ENCODE measurements around the gene TMEM244. TPM values are rescaled to one million over a fixed set of nuclear protein-coding genes. Genes with fewer than 3 reads are reported as not detected.

TMEM244 gene
- total RNA-seq, 5 donors from 2014 or later (not counting 1 experiment from before 2014, with no cell fraction given), result 0.53 to 1.2 TPM; not detected in 3

DNA sequence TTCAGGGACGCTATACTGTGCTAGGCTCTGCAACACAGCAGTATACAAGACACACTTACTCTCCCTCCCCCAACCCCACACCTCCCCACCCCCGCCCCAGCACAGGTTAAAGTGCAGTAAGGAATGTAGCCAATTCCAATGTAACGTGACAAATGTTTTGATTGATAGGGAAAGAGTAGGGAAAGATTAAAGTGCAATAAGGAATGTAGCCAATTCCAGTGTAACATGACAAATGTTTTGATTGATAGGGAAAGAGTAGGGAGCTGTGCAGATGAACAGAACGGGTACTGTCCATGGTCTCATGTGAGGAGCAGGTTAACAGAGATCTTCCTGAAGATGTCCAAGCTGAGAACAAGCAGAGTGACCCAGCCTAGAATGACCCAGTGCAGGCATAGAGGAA is 69.1 kb downstream of the TMEM244 start:
- Mint-ChIP-seq H3K27me3 (peaks cover 6 to 10% of the 10 kb centered on the region in 2 donors), H3K9me3 (no peaks in the 10 kb centered on the region), H3K27ac (no peak overlapping the region), H3K4me1 (peaks cover 4 to 7% (median 5%) of the 10 kb centered on the region in 3 donors), H3K36me3 (no peaks in the 10 kb centered on the region), H3K4me3 (no peak overlapping the region)
- DNase-seq (no peak), ATAC-seq (replicated peaks in 1 of 4) (no peak)
- CTCF ChIA-PET, result interaction anchor here in 1 of 2 donors (0.7 kb wide), 2 partner anchors 133 to 832 kb away, joined by 3 read pairs; no protein-coding TSS in a partner anchor
- no peaks in the 10 kb centered on the region for H3K9me3 ChIP-seq
- H3K4me3 ChIP-seq (ENCODE audit: control insufficient read depth in 1 of 2, extremely low read depth in 1 of 2, low read length in 1 of 2), result no peak overlapping the region
- no peak overlapping the region for H3K27ac ChIP-seq (ENCODE audit: low read length)
- POLR2A ChIA-PET, result interaction anchor here in 1 of 2 donors (0.6 kb wide), 1 partner anchor 80 kb away, joined by 3 read pairs; no protein-coding TSS in a partner anchor
- H3K27me3 ChIP-seq (replicated peaks in 1 of 2; ENCODE audit: control insufficient read depth in 2 of 2, extremely low read depth in 1 of 2, insufficient read depth in 2 of 2, low read length in 1 of 2), result peaks cover 0 to 3% of the 10 kb centered on the region in 2 experiments
- H3K36me3 ChIP-seq (ENCODE audit: control insufficient read depth in 2 of 2, extremely low read depth in 1 of 2, insufficient read depth in 1 of 2, low read length in 1 of 2), result no peaks in the 10 kb centered on the region
- 89% methylated on average over 2 of the region's 4 CpGs for WGBS (ENCODE audit: insufficient coverage)
- no peaks in the 10 kb centered on the region for H3K4me1 ChIP-seq (ENCODE audit: control insufficient read depth in 1 of 2, extremely low read depth in 1 of 2, insufficient read depth in 2 of 2, low read length in 2 of 2)

DNA sequence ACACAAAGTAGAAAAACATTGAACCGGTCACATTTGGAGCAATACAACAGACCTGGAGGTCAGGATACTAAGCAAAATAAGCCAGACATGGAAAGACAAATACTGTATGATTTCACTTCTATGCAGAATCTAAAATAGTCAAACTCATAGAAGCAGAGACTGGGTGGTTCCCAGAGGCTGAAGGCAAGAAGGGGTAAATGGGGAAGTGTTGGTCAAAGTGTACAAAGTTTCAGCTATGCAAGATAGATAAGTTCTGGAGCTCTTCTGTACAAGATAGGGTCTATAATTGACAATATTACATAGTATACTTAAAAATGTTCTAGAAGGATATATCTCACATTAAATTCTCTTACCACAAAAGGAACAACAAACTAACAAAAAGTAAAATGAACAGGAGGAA is 70.3 kb downstream of the TMEM244 start:
- H3K36me3 Mint-ChIP-seq, result no peaks in the 10 kb centered on the region
- peaks cover 0 to 3% of the 10 kb centered on the region in 2 experiments for H3K27me3 ChIP-seq (replicated peaks in 1 of 2; ENCODE audit: control insufficient read depth in 2 of 2, extremely low read depth in 1 of 2, insufficient read depth in 2 of 2, low read length in 1 of 2)
- peaks cover 6 to 10% of the 10 kb centered on the region in 2 donors for H3K27me3 Mint-ChIP-seq
- no peaks in the 10 kb centered on the region for H3K9me3 ChIP-seq
- ATAC-seq (replicated peaks in 1 of 4) (no peak), DNase-seq (no peak)
- CTCF ChIA-PET, result interaction anchor here in 1 of 2 donors (0.5 kb wide), 1 partner anchor 1411 kb away, joined by 3 read pairs; no protein-coding TSS in a partner anchor
- WGBS (ENCODE audit: insufficient coverage), result no CpG with 5 or more reads among the region's 1 CpG
- POLR2A ChIA-PET, result no interaction called here
- H3K4me1 ChIP-seq (ENCODE audit: control insufficient read depth in 1 of 2, extremely low read depth in 1 of 2, insufficient read depth in 2 of 2, low read length in 2 of 2), result no peaks in the 10 kb centered on the region
- H3K4me3 ChIP-seq (ENCODE audit: control insufficient read depth in 1 of 2, extremely low read depth in 1 of 2, low read length in 1 of 2), result no peak overlapping the region
- no peaks in the 10 kb centered on the region for H3K9me3 Mint-ChIP-seq
- H3K4me1 Mint-ChIP-seq, result peaks cover 4 to 7% (median 5%) of the 10 kb centered on the region in 3 donors
- no peak overlapping the region for H3K4me3 Mint-ChIP-seq
- no peaks in the 10 kb centered on the region for H3K36me3 ChIP-seq (ENCODE audit: control insufficient read depth in 2 of 2, extremely low read depth in 1 of 2, insufficient read depth in 1 of 2, low read length in 1 of 2)
- no peak overlapping the region for H3K27ac ChIP-seq (ENCODE audit: low read length)
- H3K27ac Mint-ChIP-seq, result no peak overlapping the region

DNA sequence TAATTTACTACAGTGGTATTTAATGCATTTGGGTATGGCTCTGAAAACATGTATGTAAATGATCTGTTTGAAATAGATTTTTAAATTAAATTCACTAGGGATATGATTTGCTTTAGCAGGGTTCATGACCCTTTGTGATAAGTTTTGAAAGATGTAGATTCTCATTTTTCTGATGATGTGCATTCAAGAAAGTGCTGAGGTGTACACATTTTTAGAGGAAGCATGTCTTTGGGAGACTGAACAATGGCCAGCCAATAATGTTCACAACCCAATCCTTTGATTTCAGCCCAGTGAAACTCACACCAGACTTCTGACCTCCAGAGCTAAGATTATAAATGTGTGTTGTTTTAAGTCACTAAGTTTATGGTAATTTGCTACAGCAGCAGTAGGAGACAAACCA is 71.1 kb downstream of the TMEM244 start:
- Mint-ChIP-seq H3K36me3 (no peaks in the 10 kb centered on the region), H3K9me3 (no peaks in the 10 kb centered on the region), H3K4me1 (peaks cover 4 to 7% (median 5%) of the 10 kb centered on the region in 3 donors), H3K27ac (no peak overlapping the region), H3K27me3 (peaks cover 6 to 10% of the 10 kb centered on the region in 2 donors), H3K4me3 (no peak overlapping the region)
- no peaks in the 10 kb centered on the region for H3K36me3 ChIP-seq (ENCODE audit: control insufficient read depth in 2 of 2, extremely low read depth in 1 of 2, insufficient read depth in 1 of 2, low read length in 1 of 2)
- no peak overlapping the region for H3K4me3 ChIP-seq (ENCODE audit: control insufficient read depth in 1 of 2, extremely low read depth in 1 of 2, low read length in 1 of 2)
- no peaks in the 10 kb centered on the region for H3K9me3 ChIP-seq
- ChIA-PET POLR2A (no interaction called here), CTCF (no interaction called here)
- H3K4me1 ChIP-seq (ENCODE audit: control insufficient read depth in 1 of 2, extremely low read depth in 1 of 2, insufficient read depth in 2 of 2, low read length in 2 of 2), result no peaks in the 10 kb centered on the region
- ATAC-seq (replicated peaks in 1 of 4) (no peak), DNase-seq (no peak)
- H3K27me3 ChIP-seq (replicated peaks in 1 of 2; ENCODE audit: control insufficient read depth in 2 of 2, extremely low read depth in 1 of 2, insufficient read depth in 2 of 2, low read length in 1 of 2), result peaks cover 0 to 3% of the 10 kb centered on the region in 2 experiments
- H3K27ac ChIP-seq (ENCODE audit: low read length), result no peak overlapping the region

DNA sequence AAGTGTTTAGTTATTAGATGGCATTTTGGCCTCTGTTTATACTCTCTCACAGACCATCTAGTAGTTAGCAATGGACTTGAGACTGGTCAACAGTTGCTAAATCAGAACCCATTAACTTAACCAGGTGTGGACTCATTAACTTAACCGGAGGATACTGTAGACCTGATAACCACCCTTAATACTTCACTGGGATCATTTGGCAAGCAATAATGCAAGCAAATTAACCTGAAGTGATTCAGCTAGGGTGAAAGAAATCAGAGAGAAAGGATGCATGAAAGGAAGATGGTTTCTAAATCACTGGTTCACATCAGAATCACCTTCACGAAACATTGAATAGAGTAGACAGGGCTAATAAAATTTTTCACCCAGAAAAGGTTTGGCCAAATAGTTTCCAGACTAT is 73.3 kb downstream of the TMEM244 start:
- H3K4me3 Mint-ChIP-seq, result no peak overlapping the region
- H3K36me3 Mint-ChIP-seq, result no peaks in the 10 kb centered on the region
- DNase-seq, result no peak

DNA sequence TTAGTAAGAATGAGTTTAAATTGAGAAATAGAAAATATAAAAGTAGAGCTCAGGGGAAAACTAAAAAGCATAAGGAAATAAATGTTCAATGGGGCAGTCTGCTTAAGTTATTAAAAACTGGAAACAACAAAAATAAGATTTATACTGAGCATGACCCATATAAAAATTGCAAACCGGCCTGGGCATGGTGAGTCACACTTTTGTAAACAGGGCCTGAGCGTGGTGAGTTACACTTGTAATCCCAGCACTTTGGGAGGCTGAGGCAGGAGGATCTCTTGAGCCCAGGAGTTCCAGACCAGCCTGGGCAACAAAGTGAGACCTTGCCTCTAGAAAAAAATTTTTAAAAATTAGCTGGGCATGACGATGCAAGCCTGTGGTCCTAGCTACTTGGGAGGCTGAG is 74.6 kb downstream of the TMEM244 start:
- Mint-ChIP-seq H3K36me3 (no peaks in the 10 kb centered on the region), H3K4me3 (no peak overlapping the region), H3K27ac (no peak overlapping the region), H3K4me1 (no peaks in the 10 kb centered on the region), H3K27me3 (peaks cover 0 to 6% of the 10 kb centered on the region in 2 donors), H3K9me3 (no peaks in the 10 kb centered on the region)
- ATAC-seq (replicated peaks in 1 of 4) (no peak), DNase-seq (no peak)
- Histone ChIP-seq H3K4me1 (ENCODE audit: control insufficient read depth in 1 of 2, extremely low read depth in 1 of 2, insufficient read depth in 2 of 2, low read length in 2 of 2) (no peaks in the 10 kb centered on the region), H3K4me3 (ENCODE audit: control insufficient read depth in 1 of 2, extremely low read depth in 1 of 2, low read length in 1 of 2) (no peak overlapping the region), H3K36me3 (ENCODE audit: control insufficient read depth in 2 of 2, extremely low read depth in 1 of 2, insufficient read depth in 1 of 2, low read length in 1 of 2) (no peaks in the 10 kb centered on the region), H3K9me3 (no peaks in the 10 kb centered on the region), H3K27ac (ENCODE audit: low read length) (no peak overlapping the region), H3K27me3 (replicated peaks in 1 of 2; ENCODE audit: control insufficient read depth in 2 of 2, extremely low read depth in 1 of 2, insufficient read depth in 2 of 2, low read length in 1 of 2) (no peaks in the 10 kb centered on the region)
- CTCF ChIA-PET, result interaction anchor here in 1 of 2 donors (1.1 kb wide), 1 partner anchor 11 kb away, joined by 3 read pairs; no protein-coding TSS in a partner anchor
- 80% methylated on average over 3 of the region's 3 CpGs for WGBS (ENCODE audit: insufficient coverage)
- POLR2A ChIA-PET, result interaction anchor here in 1 of 2 donors (0.6 kb wide), 1 partner anchor 13 kb away, joined by 8 read pairs; no protein-coding TSS in a partner anchor

More for the DNA sequence above, 73.3 kb downstream of the TMEM244 start:
- H3K4me1 Mint-ChIP-seq, result no peaks in the 10 kb centered on the region
- H3K27me3 Mint-ChIP-seq, result peaks cover 2 to 6% of the 10 kb centered on the region in 2 donors
- no peaks in the 10 kb centered on the region for H3K9me3 ChIP-seq
- no peak overlapping the region for H3K27ac Mint-ChIP-seq
- no peaks in the 10 kb centered on the region for H3K9me3 Mint-ChIP-seq
- ATAC-seq (replicated peaks in 1 of 4), result no peak
- H3K27ac ChIP-seq (ENCODE audit: low read length), result no peak overlapping the region
- no peak overlapping the region for H3K4me3 ChIP-seq (ENCODE audit: control insufficient read depth in 1 of 2, extremely low read depth in 1 of 2, low read length in 1 of 2)
- no peaks in the 10 kb centered on the region for H3K27me3 ChIP-seq (replicated peaks in 1 of 2; ENCODE audit: control insufficient read depth in 2 of 2, extremely low read depth in 1 of 2, insufficient read depth in 2 of 2, low read length in 1 of 2)
- ChIA-PET CTCF (no interaction called here), POLR2A (interaction anchor here in 1 of 2 donors (0.7 kb wide), 1 partner anchor 152 kb away, joined by 5 read pairs; no protein-coding TSS in a partner anchor)
- no peaks in the 10 kb centered on the region for H3K4me1 ChIP-seq (ENCODE audit: control insufficient read depth in 1 of 2, extremely low read depth in 1 of 2, insufficient read depth in 2 of 2, low read length in 2 of 2)
- H3K36me3 ChIP-seq (ENCODE audit: control insufficient read depth in 2 of 2, extremely low read depth in 1 of 2, insufficient read depth in 1 of 2, low read length in 1 of 2), result no peaks in the 10 kb centered on the region
- no CpG with 5 or more reads among the region's 2 CpGs for WGBS (ENCODE audit: insufficient coverage)

DNA sequence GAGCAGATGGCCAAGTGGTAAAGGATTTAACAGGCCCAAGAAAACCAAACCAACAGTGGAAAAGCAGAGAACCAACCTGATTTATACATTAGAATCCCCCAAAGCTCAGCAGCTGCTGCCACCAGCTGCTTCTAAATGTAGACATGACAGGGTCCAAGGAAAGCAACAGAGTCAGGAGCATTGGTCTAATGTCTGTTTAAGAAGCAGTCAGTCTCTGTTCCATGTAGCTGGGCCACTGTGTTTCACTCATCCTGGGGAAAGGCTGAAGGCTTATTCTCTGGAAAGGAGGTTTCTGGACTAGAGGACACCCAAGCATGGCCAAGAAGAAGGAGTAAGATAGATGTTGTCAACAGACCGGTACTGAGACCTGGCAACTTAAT is 75.4 kb downstream of the TMEM244 start:
- Histone ChIP-seq H3K4me3 (ENCODE audit: control insufficient read depth in 1 of 2, extremely low read depth in 1 of 2, low read length in 1 of 2) (no peak overlapping the region), H3K4me1 (ENCODE audit: control insufficient read depth in 1 of 2, extremely low read depth in 1 of 2, insufficient read depth in 2 of 2, low read length in 2 of 2) (no peaks in the 10 kb centered on the region), H3K27me3 (replicated peaks in 1 of 2; ENCODE audit: control insufficient read depth in 2 of 2, extremely low read depth in 1 of 2, insufficient read depth in 2 of 2, low read length in 1 of 2) (no peaks in the 10 kb centered on the region), H3K27ac (ENCODE audit: low read length) (no peak overlapping the region), H3K9me3 (no peaks in the 10 kb centered on the region), H3K36me3 (ENCODE audit: control insufficient read depth in 2 of 2, extremely low read depth in 1 of 2, insufficient read depth in 1 of 2, low read length in 1 of 2) (no peaks in the 10 kb centered on the region)
- Mint-ChIP-seq H3K4me3 (no peak overlapping the region), H3K27ac (no peak overlapping the region), H3K4me1 (no peaks in the 10 kb centered on the region), H3K27me3 (peaks cover 0 to 12% of the 10 kb centered on the region in 2 donors), H3K36me3 (no peaks in the 10 kb centered on the region), H3K9me3 (no peaks in the 10 kb centered on the region)
- 100% methylated on average over 1 of the region's 1 CpG for WGBS (ENCODE audit: insufficient coverage)
- ChIA-PET POLR2A (no interaction called here), CTCF (interaction anchor here in 1 of 2 donors (1.1 kb wide), 1 partner anchor 10 kb away, joined by 3 read pairs; no protein-coding TSS in a partner anchor)
- no peak for DNase-seq
- no peak for ATAC-seq (replicated peaks in 1 of 4)
